IPS DF 4.7 (cell line): ENCODE results near the gene ALB.

Experiments used
- DNase-seq: peaks from one replicate; pipeline ENCODE4 v3.0.0-alpha.2; 2013; ENCODE audit warnings: low spot score; ENCODE audit errors: extremely low read depth

Gene ALB

DNA sequence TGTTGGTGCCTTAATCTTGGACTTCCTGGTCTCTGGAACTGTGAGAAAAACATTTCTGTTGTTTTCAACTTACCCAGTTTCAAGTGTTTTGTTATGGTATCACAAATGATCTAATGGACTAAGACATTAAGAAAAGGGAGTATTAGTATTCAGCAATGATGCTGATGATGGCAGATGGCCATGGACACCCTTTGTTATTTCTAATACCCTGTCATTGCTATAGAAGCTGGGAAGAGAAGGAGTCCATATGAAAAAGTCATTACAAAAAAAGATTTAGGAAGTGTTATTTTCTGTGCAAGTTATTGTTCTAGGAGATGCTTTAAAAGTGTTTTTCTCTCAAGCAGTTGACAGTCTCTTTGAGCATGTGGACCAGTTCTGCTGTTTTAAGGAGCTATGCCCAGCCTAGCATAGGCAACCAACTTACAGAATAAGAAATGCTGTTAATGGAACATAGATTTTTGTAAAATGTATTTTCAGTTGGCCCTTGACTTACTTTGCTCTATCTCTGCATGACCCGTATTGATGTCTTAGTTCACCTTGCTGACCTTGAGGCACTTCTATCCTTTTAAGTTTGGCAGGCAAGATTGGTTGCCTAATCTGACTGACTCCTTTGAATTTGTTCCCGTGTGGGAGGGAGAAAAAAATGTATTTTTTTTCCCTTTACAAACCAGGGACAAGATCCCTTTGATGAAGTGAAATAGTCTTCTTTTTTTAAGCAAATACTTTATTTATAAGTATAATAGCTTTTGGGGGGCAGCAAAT lies 25.9 kb downstream of the ALB start:
- no peak for DNase-seq

DNA sequence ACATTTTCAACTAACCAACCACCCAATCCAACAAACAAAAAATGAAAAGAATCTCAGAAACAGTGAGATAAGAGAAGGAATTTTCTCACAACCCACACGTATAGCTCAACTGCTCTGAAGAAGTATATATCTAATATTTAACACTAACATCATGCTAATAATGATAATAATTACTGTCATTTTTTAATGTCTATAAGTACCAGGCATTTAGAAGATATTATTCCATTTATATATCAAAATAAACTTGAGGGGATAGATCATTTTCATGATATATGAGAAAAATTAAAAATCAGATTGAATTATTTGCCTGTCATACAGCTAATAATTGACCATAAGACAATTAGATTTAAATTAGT lies 27.7 kb downstream of the ALB start:
- DNase-seq, result no peak

DNA sequence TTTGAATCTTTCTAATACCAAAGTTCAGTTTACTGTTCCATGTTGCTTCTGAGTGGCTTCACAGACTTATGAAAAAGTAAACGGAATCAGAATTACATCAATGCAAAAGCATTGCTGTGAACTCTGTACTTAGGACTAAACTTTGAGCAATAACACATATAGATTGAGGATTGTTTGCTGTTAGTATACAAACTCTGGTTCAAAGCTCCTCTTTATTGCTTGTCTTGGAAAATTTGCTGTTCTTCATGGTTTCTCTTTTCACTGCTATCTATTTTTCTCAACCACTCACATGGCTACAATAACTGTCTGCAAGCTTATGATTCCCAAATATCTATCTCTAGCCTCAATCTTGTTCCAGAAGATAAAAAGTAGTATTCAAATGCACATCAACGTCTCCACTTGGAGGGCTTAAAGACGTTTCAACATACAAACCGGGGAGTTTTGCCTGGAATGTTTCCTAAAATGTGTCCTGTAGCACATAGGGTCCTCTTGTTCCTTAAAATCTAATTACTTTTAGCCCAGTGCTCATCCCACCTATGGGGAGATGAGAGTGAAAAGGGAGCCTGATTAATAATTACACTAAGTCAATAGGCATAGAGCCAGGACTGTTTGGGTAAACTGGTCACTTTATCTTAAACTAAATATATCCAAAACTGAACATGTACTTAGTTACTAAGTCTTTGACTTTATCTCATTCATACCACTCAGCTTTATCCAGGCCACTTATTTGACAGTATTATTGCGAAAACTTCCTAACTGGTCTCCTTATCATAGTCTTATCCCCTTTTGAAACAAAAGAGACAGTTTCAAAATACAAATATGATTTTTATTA lies 28.3 kb downstream of the ALB start:
- DNase-seq, result no peak

DNA sequence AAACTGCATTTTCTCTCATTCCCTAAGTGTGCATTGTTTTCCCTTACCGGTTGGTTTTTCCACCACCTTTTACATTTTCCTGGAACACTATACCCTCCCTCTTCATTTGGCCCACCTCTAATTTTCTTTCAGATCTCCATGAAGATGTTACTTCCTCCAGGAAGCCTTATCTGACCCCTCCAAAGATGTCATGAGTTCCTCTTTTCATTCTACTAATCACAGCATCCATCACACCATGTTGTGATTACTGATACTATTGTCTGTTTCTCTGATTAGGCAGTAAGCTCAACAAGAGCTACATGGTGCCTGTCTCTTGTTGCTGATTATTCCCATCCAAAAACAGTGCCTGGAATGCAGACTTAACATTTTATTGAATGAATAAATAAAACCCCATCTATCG lies 29.1 kb downstream of the ALB start:
- no peak for DNase-seq

DNA sequence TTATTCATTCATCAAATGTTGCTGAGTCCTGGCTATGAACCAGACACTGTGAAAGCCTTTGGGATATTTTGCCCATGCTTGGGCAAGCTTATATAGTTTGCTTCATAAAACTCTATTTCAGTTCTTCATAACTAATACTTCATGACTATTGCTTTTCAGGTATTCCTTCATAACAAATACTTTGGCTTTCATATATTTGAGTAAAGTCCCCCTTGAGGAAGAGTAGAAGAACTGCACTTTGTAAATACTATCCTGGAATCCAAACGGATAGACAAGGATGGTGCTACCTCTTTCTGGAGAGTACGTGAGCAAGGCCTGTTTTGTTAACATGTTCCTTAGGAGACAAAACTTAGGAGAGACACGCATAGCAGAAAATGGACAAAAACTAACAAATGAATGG lies 30.2 kb downstream of the ALB start:
- DNase-seq, result no peak

DNA sequence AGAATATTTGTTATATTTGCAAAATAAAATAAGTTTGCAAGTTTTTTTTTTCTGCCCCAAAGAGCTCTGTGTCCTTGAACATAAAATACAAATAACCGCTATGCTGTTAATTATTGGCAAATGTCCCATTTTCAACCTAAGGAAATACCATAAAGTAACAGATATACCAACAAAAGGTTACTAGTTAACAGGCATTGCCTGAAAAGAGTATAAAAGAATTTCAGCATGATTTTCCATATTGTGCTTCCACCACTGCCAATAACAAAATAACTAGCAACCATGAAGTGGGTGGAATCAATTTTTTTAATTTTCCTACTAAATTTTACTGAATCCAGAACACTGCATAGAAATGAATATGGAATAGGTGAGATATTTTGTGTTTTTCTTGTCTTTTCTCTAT lies 31.9 kb downstream of the ALB start, which contains the start of gene AFP:
AFP (plus strand) TSS at position 238 of the 400 bp plus-strand sequence; CDS start at position 280, 42 bp downstream.
- no peak for DNase-seq

DNA sequence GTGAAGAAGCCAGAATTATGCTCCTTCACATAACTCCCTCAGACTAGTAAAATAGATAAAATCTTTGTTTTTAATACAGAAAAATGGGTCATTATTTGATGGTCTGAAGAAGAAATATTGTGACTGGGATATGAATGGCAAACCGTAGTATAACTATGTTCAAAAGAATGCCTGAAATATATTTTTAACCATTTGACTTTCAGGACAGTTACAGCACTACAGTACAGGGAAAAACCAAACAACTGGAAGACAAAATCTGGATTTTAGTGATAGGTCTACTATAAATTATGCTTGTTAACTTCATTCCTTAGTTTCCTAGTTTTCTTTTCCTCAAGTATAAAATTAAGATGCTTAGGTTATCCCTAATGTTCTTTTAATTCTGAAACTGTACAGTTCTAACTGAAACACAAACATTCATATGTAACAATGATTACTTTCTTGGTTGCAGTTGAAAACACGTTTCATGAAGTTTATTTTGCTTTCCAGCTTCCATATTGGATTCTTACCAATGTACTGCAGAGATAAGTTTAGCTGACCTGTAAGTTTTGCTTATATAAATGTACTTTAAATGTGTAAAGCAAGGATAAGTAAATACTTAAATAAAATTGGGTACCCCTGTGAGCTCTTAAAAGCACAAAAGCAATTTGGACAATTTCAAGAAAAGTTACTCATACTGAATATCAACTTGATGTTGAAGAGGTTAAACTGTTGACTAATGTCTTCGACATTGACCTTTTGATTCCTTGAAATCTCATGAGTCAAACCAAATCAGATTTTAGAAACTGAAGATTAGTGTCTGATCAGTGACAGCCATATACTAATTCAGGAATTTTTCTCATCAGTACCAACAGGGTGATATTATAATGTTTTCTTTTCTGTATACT lies 32.8 kb downstream of the ALB start:
- DNase-seq, result no peak

DNA sequence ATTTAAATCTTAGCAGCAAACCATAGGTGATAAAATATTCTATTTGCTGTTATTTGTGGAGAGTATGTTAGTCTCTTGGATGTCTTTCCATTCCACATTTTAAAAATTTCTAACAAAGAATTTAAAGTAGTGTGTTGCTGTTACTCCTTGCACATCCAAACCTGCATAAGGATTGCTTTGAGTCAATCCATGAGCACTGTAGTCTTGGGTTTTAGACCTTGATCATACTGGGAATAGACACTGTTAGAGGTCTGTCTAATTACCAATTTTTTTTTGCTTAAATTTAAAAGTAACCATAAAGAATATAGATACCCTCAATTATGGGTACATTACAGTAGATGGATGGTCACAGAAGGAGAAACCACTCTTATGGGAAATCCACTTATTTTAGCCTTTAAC lies 33.5 kb downstream of the ALB start:
- DNase-seq, result no peak

DNA sequence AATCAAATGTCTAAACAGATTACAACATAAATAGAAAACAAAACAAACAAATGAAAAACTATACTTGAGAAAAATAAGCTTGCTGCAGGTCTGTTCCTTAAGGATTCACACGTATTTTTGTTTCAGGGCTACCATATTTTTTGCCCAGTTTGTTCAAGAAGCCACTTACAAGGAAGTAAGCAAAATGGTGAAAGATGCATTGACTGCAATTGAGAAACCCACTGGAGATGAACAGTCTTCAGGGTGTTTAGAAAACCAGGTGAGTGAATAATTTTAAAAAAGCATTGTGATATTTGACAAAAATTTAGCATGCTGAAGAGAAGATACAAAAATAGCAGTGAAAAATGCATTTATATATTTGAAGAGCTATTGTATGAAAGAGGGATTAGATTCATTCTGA lies 34.0 kb downstream of the ALB start:
- no peak for DNase-seq

DNA sequence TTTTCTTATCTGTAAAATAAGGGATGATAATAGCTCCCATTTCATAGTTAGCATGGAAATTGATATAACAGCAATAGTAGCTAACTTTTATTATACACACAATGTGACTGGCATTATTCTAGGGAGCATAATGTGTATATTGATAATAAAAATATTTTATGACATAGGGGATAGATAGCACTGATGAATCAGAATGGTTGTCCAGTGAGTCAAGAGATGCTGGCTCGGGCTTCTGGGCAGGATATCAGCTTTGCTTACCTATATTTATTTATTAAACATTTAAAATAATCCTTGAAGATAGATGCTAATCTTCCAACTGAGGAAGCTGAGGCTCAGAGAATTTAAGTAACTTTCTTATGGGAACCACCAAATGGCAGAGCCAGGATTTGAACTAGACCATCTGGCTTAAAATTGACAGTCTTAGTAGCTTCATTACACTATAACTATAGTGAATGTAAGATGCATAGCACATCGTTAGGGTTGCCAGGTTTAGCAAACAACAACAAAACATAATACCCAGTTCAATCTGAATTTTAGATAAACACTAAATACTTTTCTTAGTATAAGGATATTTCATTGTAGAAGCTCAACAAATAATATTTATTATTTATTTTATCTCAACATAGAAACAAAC lies 34.6 kb downstream of the ALB start:
- no peak for DNase-seq

DNA sequence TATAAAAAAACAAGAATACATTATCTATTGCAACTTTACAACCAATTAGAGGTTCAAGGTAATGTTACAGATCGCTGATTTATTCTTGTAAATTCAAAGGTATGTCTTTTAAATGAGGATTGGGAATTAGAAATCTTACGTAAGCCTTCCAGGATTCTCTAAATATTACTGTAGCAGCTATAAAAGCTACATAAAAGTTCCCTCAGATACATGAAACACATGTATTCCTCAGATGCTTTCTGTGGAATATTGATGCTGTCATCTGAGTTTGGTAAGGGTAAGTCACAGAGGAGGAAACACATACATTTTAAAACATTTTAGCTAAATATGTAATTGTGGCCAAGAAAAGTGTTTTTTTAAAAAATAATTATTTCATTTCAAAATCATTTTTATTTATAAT lies 35.4 kb downstream of the ALB start:
- DNase-seq, result no peak

DNA sequence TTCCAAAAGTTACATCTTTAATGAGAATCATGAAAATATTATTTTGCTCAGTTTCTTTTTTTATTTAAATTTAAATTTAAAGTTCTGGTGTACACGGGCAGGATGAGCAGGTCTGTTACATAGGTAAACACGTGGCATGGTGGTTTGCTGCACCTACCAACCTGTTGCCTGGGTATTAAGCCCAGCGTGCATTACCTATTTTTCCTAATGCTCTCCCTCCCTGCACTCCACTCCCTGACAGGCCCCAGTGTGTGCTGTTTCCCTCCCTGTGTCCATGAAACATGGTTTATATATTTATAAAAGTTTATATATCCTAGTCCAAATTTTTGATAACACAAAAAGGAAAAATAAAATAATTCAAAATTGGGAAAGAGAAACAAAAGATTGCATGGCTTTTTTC lies 35.9 kb downstream of the ALB start:
- DNase-seq, result no peak

DNA sequence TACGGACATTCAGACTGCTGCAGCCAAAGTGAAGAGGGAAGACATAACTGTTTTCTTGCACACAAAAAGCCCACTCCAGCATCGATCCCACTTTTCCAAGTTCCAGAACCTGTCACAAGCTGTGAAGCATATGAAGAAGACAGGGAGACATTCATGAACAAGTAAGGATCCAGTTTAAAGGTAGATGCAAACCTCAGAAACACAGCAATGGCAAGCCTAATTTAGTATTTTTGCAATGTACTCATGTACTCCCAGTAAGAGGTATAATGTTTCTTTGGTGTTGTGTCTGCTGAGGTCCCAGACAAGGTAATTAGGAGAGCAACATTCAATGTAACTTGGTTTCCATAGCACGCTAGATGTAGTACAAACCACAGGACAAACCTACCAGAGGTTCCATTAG lies 36.6 kb downstream of the ALB start:
- DNase-seq, result no peak

DNA sequence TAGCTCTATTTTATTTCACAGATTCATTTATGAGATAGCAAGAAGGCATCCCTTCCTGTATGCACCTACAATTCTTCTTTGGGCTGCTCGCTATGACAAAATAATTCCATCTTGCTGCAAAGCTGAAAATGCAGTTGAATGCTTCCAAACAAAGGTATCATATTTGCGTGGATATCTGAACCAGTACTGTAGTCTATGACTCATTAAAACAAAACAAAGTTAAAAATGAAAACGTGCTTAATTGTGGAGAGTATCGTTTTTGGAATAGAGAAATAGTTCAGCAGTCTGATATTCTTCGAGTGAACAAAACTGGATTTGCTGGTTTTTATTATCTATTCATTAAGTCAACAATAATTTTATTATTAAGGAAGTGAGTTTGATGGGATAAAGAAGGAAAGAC lies 38.2 kb downstream of the ALB start:
- no peak for DNase-seq

DNA sequence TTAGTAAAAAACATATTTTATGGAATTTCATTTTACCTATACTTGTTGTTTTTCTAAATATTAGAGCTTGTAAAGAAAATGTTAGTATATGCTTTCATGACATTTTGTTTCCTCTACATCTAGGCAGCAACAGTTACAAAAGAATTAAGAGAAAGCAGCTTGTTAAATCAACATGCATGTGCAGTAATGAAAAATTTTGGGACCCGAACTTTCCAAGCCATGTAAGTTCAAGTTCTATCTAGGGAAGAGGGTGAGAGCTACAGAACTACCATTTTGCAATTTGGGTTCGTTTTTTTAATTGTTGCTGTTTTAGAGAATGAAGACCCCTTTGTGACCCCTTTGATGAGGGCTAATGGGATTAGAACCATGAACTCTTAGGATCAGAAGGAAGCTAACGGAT lies 39.1 kb downstream of the ALB start:
- DNase-seq, result no peak

DNA sequence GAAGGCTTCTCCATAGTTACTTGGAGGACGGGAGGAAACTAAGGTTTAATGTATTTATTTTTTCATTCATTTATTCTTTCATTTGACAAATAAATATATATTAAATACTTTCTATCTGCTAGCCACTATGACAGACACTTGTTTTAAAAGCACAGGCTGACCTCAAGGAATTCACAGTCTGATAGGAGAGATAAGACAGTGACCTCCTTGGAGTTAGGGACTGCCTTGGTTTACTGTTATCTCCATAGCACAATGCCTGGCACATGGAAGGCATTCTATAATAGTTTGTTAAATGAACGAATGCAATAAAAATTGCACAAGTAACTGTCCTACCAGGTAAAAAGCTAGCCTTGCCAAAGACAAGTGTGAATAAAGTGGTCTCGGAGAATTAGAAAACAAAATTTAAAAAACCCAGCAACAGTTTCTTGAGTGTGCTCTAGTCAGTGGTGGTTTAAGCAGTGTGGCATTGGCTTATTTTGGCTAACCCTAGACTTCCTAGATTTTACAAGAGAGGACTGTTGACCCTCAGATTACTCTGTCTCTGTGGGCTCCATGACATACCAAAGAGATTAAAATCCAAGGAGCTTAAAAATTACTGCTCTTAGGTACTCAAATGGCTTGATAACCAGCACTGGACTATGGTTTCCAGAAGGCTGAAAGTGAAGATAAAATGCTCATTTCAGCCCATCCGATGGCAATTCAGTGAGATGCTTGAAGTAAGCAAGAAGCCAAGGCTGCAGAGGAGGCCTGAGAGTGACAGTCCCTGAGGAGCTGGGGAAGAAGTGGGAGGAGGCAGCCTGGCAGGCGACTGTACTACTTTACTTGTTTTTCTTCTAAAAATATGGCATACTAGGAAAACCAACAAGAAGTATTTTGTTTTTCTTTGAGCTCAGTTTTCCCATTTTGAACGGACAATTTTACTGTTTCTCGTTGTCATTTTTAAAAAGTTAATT lies 41.6 kb downstream of the ALB start:
- no peak for DNase-seq

DNA sequence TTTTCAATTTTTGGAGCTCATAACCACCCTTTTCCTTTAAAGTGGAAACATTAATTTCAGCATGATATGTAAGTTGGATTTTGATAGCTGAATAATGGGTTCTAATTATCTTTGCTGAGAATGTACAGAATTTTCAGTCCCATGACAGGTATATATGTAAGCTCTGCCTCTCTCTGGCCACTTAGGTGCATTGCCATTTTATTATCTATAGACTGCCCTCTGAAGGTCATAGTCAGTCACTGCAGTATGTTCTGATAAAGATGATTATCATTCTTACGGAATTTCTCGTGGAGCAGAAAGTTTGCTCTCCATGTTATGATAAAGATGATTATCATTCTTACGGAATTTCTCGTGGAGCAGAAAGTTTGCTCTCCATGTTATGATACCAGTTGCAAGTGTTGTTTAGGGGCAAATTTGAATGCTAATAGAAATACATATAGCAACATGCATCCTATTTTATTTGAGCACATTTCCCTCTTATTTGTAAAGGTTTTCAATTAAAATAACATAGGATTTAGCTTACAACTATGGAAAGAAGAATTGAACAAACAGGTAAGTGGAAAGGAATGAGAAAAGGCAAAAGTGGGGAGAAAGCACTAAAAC lies 42.4 kb downstream of the ALB start:
- no peak for DNase-seq

DNA sequence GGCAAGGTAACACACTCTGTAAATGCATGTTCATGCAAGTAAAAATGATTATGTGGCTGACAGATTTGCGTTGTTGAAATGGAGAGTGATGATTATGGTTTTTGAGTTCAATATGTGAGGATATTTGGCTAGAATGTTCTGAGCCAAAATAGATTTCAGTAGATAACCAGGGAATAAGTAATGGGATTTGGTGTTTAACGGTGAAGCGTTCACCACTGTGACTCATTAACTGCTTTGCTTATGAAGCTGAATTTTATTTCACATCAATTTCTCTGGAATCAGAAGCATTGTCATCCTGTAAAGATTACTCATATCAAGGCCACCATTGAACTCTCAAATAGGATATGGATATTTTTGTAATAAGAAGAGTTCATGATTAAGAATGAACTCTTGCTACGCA lies 43.6 kb downstream of the ALB start:
- no peak for DNase-seq

DNA sequence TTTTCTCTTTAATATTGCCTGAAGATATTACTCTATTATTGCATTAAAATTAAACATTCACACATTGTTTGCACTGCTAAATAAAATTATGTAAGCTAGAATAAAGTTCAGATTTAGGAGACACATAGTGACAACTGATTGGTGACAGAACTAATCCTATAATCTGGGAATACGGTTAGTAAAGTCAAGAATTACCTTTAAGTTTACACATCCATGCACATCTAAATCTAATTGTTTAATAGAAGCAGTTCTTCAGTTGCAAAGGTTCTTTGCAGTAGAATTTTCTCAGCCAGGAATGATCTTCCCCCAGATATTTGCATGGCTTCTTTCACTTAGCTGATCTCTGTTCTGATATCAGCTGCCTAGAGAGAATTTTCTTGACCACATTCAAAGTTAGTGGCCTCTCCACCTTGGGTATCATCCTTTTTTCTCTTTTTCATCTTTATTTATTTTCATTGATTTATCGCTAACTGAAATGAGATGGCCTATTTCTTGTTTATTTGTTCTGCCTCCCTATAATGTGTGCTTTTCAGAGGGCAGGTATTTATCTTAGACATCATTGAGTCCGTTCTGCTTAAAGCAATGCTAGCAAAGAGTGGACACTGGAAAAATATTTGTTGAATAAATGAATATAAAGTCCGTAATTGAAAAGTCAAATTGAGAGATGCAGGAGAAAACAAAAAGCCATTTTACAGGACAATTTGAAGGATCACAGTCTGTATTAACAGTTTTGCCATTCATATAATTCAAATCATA lies 44.5 kb downstream of the ALB start:
- DNase-seq, result no peak
